ENCODE results near the gene TGFB2.

The TGFB2 gene

GRCh38 chr1:218464871-218465270 is 119.7 kb downstream of the TGFB2 start:
- no peak for DNase-seq

GRCh38 chr1:218466341-218467010 is 121.3 kb downstream of the TGFB2 start:
- DNase-seq, result no peak

GRCh38 chr1:218467101-218468072 is 122.3 kb downstream of the TGFB2 start:
- DNase-seq, result no peak

- no peak for DNase-seq
Measured at GRCh38 chr1:218468711-218469110, 123.6 kb downstream of the TGFB2 start.

- DNase-seq, result peak in 1 of 3 experiments; percentile 28
Measured at GRCh38 chr1:218472885-218473284, 127.7 kb downstream of the TGFB2 start.

- DNase-seq, result no peak
Measured at GRCh38 chr1:218473522-218473921, 128.4 kb downstream of the TGFB2 start.

- DNase-seq, result no peak
Measured at GRCh38 chr1:218474128-218474527, 129.0 kb downstream of the TGFB2 start.

- no peak for DNase-seq
Measured at GRCh38 chr1:218475275-218475674, 130.1 kb downstream of the TGFB2 start.

GRCh38 chr1:218475699-218476098 is 130.6 kb downstream of the TGFB2 start:
- DNase-seq, result no peak

GRCh38 chr1:218476385-218476784 is 131.2 kb downstream of the TGFB2 start:
- DNase-seq, result no peak

GRCh38 chr1:218478336-218478735 is 133.2 kb downstream of the TGFB2 start:
- DNase-seq, result no peak

GRCh38 chr1:218479436-218480115 is 134.4 kb downstream of the TGFB2 start:
- DNase-seq, result no peak

GRCh38 chr1:218480137-218480536 is 135.0 kb downstream of the TGFB2 start:
- no peak for DNase-seq

- DNase-seq, result peak in 1 of 3 experiments; percentile 11
Measured at GRCh38 chr1:218480588-218481099, 135.5 kb downstream of the TGFB2 start.

GRCh38 chr1:218481116-218481775 is 136.1 kb downstream of the TGFB2 start:
- DNase-seq, result no peak

GRCh38 chr1:218482683-218483082 is 137.5 kb downstream of the TGFB2 start:
- DNase-seq, result no peak

- no peak for DNase-seq
Measured at GRCh38 chr1:218485241-218485928, 140.2 kb downstream of the TGFB2 start.

GRCh38 chr1:218488531-218488930 is 143.4 kb downstream of the TGFB2 start:
- DNase-seq, result no peak

GRCh38 chr1:218488986-218489385 is 143.8 kb downstream of the TGFB2 start:
- no peak for DNase-seq

- DNase-seq, result no peak
Measured at GRCh38 chr1:218490406-218490922, 145.3 kb downstream of the TGFB2 start.

- DNase-seq, result no peak
Measured at GRCh38 chr1:218492874-218493273, 147.7 kb downstream of the TGFB2 start.

GRCh38 chr1:218493986-218494385 is 148.8 kb downstream of the TGFB2 start:
- no peak for DNase-seq

Measured in NCI-H1417 (cell line).